NOMO-1 (cell line): ENCODE results near the gene NT5DC3.
A peak's percentile ranks its signal among the peaks of the same experiment; 100 is the strongest.
"Not testable (repeated sequence)": the region's sequence is repeated elsewhere in the genome, so short reads cannot be mapped to it uniquely, and the experiment has no call there.

Source experiments
- DNase-seq, 2 experiments: peaks; one replicate each; lab custom pipeline; 2025; ENCODE audit not compliant: unreplicated experiment in 2 of 2; lab: John Stamatoyannopoulos, UW

Gene NT5DC3

DNA sequence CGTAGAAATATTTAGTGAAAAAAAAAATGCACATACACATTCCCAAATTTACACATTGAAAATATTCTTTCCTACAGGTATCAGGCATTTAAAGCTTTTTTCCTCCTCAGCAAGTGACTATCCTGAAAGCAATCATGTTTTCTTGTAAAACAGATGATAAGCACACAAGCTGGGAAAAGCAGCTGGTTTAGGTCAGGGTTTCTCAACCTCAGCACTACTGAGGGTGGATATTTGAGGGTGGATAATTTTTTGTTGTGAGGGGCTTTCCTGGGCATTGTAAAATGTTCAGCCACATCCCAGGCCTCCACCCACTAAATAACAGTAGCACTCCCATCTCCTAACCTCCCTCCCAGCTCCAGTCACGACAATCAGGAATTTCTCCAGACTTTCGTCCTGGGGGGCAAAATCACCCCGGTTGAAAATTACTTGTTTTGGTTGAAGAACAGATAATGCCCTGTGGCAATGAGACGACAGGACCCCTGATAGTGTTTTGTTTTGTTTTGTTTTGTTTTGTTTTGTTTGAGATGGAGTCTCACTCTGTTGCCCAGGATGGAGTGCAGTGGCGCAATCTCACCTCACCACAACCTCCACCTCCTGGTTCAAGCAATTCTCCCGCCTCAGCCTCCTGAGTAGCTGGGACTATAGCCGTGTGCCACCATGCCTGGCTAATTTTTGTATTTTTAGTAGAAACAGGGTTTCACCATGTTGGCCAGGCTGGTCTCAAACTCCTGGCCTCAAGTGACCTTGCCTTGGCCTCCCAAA lies 15.0 kb upstream of the NT5DC3 start:
- DNase-seq: no peak

DNA sequence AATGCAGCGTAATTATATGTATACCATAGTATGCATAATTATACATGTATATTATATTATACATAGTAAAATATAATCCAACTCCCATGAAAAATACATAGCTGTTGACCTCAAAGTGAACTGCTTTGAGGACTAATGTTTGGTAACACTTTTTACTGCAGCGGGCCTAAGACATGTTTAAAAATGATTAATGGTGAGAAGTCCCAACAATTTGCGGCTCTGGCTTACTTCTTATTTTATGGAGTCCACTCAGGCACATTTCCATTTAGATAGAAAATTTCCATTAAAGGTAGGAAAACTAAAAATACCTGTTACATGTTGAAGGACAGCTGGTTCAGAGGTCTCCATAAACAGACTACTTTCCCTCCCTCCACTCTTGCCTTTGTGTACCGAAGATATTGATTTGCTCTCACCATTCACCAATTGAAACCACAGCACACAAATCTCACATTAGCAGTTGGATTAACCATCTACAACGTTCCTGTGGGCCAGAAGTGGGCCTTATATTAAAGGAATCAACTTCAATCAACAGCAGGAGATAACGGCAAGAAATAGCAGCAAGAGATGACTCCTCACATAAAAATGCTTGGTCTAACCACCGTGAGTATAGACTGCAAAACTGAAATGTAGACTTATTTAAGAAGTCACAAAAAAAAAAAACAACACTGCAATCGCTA lies 14.1 kb upstream of the NT5DC3 start:
- DNase-seq: no peak

DNA sequence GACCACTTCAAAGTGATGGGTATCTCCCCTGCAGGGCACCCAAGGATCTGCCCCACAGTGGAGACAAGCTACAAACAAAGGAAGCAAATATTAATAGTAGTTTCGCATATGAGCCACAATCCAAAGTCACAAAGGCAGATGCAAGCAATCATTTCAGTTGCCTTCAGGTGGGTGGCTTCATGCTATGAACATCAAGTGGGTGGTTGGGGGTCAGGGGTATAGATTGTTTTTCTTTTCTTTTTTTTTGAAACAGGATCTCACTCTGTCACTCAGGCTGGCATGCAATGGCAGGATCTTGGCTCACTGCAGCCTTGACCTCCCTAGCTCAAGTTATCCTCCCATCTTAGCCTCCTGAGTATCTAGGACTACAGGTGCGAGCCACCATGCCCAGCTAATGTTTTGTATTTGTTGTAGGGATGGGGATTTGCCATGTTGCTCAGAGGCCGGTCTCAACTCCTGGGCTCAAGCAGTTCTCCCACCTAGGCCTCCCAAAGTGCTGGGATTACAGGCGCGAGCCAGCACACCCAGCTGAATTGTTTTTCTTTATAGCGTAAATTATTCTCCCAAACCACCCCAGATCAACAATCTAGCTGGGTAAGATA lies 13.4 kb upstream of the NT5DC3 start:
- no peak for DNase-seq

DNA sequence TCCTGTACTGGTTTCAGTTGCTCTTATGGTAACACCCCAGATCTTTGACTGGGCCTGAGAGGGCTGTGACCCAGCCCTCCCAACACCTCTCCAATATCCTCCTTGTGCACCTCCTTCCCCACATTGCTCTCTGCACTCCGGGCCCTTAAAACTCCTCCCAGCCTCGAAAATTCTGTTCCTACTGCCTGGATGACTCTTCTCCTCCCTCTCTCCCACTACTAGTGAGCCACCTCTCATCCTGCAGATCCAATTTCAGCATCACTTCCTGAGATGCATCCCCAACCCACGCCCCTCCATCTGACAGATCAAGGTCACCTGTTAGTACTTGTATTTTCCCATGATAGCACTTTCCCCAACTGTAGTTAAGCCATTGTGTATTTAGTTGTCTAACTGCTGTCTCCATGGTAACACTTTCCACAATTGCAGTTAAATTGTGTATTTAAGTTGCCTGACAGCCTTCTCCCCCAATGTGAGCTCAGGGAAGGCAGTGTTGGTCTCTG lies 11.5 kb upstream of the NT5DC3 start:
- DNase-seq: no peak

DNA sequence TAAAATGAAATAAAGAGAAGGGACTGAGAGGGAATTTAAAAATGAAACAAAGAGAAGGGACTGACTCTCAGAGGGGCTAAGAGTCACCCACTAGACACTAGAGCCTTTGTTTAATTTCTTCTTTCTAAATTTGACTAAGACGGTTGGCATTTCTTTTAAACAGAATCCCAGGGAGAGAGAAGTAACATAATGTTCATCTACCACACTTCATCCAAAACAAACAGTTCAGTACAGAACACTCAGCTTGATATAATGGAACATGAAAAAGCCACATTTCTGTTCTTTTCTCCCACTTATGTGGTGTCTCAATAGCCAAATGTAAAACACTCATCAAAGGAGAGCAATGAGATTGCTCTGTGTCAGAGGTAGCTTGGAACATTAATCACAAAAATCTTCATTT lies 10.1 kb upstream of the NT5DC3 start:
- DNase-seq: no peak

DNA sequence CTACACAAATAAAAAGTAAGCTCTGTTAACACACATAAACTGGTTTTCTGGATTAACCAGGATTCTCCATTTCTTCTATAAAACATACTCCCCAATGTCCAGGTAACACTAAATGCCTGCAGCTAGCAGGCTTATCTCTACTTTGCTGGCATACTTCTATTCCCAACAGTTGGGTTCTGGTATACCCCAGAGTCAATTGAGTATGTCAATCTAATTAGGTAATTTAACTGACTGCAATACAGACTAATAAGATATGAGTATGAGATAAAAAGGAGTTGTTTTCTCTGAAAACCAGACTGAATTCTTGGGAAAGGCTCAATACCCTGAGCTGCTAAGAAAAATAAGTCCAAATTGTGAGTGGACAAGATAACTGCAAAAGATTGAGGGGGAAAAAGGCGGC lies 9.4 kb upstream of the NT5DC3 start:
- DNase-seq: no peak

DNA sequence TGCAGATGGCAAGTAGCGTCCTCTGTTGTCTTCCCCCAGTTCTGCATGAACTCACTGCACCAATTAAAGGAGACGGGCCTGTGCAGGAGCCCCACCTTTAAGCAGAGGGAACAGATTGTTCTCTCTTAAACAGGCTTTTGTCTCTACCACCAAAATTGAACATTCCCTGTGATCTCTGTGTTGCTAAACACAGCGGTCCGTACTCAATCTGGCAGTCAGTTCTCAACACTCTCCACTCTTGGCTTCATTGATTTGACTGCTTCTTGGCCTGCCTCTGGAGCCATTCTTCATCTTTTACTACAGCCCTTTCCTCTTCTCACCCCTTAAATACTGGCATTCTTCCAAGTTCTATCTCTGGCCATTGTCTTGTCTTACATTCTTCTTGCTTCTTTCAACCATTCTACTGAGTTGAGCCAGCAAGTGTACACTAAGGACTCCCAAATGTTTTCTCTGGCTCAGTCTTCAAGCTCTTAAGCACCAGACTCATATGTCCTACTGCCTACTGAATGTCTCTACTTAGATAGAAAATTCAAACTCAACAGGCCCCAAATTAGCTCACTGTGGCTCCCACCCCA lies 8.0 kb upstream of the NT5DC3 start:
- DNase-seq: no peak

DNA sequence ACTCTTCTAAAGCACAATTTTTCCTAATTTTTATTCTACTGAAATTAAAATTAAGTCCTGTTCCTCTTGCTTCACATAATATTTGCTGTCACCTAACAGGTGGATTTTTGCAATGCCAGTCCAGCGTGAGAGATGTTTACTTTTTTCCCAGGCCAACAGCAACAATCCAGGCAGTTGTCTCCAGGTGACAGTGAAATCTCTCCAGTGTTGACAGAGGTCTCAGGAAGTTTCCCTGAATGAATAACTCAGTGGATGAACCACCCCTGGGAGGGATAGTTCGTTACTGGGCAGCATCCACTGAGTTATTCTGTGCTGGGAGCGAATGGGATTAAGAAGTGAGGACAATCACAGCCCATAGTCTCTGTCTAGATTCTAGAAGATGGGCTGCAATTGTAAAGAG lies 7.1 kb upstream of the NT5DC3 start:
- DNase-seq: no peak

DNA sequence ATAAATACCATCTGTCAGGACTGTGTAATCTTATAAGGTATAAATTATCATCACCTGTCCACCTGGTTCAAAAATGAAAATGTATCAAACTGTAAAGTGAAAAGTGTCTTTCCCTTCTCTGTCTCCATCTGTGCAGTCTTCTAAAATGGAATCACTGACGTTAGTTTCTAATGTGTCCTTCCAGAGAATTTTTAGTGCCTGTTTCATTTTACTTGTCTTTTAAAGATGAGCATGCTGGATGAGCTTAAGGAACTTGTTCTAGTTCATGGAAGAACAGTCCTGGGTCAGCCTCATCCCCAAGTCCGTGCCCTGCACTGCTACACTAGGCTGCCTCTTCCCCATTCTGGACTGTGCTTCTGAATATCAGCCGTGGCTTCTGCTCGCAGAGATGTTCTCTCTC lies 5.4 kb upstream of the NT5DC3 start:
- no peak for DNase-seq

DNA sequence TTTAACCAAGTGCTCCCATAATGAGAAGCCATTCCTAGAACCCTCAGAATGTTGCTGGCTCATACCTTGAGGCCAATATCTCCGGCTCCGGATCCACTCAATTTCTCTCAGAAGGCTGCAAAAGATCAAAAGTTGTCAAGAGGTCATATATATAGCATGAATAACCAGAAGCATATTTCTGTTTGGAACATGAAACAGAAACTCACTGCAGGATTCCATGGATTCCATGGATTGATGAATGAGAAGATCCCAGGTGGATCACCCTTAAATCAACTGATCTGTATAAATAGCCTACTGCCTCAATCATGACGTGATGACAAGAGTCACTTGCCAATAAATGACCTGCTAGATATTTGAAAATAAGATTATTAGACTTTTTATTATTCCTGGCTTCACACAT lies 3.3 kb upstream of the NT5DC3 start:
- no peak for DNase-seq

DNA sequence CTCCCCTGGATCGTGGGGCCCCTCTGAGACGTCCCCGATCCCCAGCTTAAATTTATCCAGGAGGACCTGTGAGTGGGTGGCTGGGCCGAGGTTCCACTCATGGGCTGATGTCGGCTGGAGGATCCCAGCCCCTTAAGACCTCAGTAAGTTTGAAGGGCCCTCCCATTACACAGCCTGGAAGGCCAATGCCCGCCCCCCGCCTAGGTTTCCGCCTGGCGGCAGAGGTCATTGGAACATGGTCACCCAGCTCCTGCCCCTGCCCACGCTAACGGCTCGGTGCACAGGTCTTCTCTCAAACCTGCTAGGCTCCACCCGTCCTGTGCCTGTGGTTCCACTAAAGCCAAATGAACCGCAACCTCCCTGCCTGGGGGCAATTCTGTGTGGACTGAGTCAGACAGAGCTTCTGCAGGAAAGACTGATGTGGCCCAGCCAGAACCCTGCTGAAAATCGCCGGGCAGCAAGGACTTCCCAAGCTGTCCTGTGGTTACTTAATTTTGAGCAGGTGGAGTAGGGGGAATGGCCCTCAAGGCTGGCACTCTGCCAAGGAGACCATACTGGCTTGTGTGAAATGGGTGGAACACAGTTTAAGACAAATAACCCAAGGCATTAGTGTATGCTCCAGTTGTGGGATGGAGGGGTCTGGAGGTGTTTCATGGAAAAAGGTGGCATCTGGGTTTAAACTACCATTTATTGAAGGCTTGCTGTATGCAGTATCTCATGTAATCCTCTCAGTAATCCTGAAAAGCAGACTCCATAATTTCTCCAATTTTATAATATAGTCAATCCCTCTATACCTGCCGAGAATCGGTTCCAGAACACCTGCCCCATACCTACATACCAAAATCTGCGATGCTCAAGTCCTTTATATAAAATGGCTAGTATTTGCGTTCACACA lies 903 bp upstream of the NT5DC3 start:
- peak; percentile 41 to 47 for DNase-seq

DNA sequence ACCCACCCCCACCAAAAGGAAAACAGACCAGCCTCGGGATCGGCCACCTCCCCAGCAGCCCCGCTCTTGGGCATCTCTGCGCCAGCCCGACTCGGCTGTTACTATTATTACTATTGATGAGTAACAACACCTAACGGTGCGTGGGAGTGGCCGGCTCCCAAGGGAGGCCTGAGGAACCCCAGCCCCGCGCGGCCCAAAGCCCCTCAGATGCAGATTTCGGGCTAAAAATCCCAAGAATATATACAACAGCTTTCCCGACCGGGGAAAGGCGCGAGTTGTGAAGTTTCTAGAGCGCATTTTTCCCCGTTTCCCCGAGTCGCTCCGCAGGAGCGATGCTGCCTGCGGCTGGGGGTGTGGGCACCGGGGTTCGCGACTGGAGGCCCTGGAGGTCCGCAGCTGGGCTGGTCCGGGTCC lies 565 bp downstream of the NT5DC3 start:
- DNase-seq: no peak

DNA sequence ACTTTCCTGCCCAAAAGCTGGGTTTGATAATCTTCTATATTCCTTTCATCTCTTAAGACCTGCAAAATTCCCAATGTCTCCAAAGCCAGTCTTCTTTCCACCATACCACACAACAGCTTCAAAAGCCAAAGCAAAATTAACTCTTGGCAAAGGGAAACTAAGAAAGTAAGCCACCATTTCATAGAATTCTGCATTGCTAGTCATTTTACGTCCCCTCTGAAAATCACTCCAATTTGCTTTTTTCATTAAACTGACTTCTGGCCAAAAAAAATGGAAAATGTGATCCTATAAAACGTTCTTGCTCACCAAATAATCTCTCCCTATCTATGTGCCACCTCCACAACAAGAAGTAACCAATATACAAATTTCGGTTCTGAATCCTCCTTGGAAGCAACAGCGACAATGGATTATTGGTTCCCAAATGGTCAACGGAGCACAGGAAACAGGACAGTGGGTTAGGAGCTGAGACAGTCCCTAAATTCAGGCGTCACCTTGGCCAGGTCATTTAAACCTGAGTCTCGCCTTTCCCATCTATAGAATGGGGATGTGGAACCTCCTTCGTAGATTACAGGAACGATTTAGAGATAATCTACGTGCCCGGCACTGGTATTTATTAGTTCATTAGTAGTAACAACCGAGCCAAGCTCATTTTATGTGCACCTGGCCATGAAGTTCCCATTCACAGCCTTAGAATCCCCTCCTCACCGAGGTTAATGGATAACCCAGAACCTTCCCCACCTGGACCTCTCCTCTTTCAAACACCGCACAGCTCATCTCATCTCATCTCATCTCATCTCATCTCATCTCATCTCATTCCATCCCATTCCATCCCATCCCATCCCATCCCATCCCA lies 1.2 kb downstream of the NT5DC3 start:
- no peak for DNase-seq

DNA sequence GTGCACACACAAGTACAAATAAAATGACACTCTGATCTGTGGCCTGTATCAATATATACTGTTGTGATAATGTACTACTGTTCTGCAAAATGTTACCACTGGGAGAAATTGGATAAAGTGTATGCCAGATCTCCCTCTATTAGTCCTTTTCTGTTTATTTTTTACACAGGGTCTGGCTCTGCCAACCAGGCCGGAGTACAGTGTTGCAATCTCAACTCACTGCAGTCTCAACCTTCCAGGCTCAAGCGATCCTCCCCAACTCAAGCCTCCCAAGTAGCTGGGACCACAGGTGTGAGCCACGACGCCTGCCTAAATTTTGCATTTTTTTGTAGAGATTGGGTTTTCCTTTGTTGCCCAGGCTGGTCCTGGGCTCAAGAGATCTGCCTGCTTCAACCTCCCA lies 1.9 kb downstream of the NT5DC3 start:
- no peak for DNase-seq

DNA sequence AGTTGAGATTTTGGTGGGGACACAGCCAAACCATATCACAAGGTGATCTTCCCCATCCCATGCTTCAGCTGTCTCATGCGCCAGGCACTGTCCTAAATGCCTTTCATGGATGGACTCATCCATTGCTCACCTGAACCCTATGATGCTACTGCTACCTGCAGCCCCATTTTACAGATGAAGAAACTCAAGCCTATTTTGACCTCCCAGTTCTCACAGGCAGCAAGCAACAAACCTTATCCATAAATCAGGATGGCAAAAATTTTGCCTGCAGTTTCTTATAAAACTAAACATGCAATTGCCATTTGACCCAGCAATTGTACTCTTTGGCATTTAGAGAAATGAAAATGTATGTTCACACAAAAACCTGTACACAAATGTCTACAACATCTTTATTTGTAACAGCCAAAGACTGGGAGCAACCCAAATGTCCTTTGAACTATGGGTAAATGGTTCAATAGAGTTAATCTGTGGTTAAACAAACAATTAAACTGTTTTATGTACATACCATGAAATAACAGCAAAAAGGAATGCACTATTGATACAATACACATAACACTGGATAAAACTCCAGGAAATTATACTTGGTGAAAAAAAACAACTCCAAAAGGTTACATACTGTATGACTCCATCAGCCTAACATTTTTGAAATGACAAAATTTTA lies 2.6 kb downstream of the NT5DC3 start:
- DNase-seq: no peak

DNA sequence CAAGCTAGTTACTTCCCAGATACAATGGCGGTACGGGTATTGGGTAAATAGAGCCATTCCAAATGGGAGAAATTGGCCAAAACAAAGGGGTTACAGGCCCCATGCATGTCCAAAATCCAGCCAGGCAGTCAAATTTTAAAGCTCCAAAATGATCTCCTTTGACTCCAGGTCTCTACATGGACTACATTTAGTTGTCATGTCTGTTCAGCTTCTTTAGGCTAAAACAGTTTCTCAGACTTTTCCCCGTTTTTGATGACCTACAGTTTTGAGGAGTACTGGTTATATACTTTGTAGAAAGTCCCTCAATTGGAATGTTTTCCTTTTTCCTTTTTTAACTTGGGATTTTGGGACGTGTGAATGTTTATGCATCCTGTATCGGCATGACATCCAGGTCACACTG lies 4.7 kb downstream of the NT5DC3 start:
- no peak for DNase-seq

DNA sequence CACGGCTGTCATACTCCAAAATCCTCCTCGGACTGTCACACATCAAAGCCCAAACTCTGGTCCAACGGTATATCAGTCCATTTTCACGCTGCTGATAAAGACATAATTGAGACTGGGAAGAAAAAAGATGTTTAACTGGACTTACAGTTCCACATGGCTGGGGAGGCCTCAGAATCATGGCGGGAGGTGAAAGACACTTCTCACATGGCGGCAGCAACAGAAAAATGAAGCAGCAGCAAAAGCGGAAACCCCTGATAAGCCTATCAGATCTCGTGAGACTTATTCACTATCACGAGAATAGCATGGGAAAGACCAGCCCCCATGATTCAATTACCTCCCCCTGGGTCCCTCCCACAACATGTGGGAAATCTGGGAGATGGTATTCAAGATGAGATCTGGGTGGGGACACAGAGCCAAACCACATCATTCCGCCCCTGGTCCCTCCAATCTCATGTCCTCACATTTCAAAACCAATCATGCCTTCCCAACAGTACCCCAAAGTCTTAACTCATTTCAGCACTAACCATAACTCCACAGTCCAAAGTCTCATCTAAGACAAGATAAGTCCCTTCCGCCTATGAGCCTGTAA lies 5.2 kb downstream of the NT5DC3 start:
- not testable (repeated sequence) for DNase-seq

DNA sequence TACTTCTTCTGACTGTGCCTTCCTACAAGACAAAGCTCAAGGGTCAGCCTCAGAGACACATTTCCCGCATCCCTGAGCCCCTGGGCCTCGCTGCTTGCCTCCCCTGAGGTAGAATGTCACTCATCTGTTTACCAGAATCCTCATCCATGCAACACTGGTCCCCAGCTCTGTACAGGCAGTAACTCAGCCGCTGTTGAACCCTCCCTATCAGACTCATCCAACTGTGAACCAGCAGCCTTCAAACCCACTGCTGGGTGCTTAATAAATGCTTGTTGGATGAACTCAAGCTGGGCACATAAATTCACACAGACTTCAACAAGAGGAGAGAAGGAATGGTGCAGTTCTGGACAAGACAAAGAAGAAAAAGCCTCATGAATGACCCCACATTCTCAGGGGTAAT lies 6.1 kb downstream of the NT5DC3 start:
- no peak for DNase-seq

DNA sequence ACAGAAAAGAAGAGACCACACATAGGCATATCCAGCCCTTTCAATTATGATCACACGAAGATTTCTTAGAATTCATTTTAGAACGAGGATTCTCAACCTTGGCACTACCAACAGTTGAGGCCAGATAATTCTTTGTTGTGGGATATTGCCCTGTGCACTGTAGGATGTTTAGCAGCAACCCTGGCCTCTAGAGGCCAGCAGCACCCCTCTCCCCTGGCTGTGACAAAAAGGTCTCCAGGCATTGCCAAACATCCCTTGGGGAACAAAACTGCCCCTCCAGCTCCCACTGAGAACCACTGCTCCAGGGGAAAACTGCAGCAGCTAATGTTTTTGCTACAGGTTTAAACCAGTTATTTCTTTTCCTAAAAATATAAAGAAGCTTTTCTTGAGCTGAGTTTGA lies 7.1 kb downstream of the NT5DC3 start:
- DNase-seq: no peak
